Measurements from ENCODE around the gene ABTB1.
"Not testable (repeated sequence)": the region's sequence is repeated elsewhere in the genome, so short reads cannot be mapped to it uniquely, and the experiment has no call there.

The ABTB1 gene

GRCh38 chr3:127688416-127689265, 15.9 kb downstream of the ABTB1 start:
- no peak for DNase-seq

- DNase-seq = no peak
Observed at GRCh38 chr3:127689266-127689860, 16.6 kb downstream of the ABTB1 start.

DNA sequence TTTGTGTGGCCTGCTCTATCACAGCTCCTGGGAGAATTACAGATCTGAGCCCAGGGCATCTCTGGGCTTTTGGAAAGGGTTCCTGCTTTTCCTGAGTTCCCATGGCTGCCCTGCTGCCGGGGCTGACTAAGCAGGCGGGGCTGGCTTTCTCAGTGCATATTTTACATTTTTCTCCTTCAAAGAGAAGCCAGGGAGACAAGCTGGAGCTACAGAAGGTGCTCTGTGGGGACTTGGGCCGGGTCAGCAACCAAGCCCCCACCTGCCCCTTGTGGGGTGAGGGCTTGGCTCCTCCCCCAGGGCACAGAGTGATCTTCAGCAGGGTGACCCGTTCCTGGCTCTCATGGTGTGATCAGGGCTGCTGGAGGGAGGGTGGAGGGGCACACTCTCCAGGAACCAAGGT, 17.4 kb downstream of the ABTB1 start:
- DNase-seq = no peak

DNA sequence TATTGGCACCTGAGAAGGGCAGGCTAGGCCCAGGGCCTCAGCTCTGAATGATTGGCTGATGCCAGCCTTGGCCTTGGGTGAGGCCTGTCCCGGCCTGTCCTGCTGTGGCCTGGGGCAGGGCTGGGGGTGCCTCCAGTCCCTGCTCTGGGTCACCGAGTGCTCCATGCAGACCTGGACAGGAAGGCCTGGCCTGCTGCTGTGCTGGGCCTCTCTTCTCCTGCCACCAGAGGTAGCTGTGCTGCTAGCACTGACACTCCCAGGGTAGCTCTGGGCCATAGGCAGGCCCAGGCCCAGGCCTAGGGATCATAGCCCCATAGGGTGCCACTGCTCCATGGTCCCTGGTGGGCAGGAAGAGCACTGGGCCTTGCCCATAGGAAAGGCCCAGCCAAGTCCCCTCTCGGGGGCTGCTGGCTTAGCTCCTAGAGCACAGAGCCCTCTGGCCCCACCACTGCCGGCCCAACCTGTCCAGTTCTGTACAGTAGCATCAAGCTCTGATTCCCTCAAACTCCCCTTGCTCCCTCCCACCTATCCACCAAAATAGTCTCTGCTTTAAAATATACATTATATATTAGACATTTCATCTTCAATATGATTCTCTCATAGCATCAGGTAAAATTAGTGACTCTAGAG, 18.2 kb downstream of the ABTB1 start:
- no peak for DNase-seq

DNA sequence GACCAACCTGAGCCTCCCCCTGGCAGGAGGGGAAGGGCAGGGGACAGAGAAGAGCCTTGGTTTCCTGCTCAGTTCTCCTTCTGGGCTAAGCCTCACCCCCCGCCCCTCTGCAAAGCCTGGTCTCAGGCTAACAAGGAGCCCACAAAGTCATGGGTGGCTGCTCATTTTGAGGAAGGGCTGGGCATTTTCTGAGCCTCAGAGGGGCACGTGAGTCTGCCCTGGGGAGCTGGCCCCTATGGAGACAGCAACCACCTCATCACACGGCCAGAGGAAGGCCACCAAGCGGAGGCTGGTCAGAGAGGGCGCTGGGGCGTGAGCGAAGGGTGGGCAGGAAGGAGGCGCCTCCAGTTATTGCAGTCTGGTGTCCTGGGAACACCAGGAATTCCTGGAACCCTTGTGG, 18.7 kb downstream of the ABTB1 start:
- no peak for DNase-seq

DNA sequence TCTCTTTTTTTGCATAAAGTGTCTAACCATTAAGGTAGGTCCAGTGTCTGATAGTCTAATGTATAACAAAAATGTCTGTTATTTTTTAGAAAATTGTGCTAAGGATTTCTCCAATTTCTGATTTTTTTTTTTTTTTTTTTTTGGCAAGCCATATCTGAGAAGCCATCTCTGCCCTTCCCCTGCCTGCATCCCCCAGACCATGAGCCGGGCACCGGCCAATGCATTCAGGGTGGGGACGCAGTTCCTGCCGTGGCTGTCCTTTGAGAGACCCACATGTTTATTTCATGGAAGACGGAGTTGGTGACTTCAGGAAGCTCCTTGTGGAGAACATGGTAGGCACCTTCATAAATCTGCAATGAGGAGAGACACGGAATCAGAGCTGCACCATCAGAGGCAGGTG, 19.2 kb downstream of the ABTB1 start:
- no peak for DNase-seq

DNA sequence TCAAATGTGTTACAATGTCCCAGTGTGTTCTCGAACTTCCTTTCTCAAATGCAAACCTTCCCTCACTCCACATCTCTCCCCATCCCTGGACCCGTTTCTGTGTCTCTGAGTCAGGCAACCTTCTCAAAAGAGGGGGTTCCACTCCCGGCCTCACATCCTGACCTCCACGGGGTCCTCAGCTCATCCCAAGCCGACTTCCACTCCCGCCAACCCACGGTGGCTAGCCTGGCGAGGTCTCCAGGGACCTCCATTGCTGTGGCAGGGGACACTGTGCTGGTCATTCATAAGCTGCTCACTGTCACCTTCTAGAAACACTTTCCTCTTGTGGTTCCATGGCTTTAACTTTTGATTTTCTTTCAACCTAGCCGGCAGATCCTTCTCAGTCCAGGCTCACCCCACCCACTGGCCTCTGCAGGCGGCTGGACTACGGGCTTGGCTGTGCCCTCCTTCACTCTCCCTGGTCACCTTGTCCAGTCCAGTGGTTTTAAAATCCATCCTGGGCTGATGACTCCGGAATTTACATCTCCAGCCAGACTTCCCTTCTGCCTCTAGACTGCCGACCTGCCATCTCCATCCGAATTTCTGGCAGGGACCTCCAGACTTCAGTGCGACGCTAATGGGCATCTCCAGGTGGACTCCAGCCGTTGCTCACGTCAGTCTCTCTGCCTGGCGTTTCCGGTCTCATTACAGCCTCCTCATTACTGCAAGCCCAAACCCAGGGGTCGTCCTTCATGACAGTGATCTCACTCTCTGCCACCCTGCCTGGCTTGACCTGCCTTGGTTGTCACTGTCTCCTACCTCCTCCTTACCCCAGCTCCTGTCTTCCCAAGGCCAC, 20.0 kb downstream of the ABTB1 start:
- no peak for DNase-seq

DNA sequence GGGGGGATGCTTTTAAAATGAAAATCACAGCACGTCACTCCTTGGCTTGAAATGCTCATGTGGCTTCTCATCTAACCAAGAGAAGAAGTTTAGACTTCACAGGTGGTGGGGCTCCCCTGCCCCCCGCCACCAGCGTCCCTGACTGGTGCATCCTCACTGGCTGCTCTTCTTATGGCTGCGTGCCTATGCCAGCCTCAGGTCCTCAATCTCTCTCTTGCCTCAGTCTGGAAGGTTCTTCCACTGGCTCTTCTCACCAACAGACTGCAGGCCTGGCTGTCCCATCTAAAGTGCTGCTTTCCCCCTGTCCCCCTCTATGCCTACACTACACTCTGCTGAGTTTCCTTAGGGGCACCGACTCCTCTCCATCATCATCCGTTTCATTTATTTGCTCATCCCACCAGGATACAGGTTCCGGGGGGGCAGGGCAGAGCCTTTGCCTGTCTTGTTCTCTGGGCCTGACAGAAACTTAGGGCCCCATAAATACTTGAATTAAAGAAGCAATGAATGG, 20.6 kb downstream of the ABTB1 start:
- no peak for DNase-seq

DNA sequence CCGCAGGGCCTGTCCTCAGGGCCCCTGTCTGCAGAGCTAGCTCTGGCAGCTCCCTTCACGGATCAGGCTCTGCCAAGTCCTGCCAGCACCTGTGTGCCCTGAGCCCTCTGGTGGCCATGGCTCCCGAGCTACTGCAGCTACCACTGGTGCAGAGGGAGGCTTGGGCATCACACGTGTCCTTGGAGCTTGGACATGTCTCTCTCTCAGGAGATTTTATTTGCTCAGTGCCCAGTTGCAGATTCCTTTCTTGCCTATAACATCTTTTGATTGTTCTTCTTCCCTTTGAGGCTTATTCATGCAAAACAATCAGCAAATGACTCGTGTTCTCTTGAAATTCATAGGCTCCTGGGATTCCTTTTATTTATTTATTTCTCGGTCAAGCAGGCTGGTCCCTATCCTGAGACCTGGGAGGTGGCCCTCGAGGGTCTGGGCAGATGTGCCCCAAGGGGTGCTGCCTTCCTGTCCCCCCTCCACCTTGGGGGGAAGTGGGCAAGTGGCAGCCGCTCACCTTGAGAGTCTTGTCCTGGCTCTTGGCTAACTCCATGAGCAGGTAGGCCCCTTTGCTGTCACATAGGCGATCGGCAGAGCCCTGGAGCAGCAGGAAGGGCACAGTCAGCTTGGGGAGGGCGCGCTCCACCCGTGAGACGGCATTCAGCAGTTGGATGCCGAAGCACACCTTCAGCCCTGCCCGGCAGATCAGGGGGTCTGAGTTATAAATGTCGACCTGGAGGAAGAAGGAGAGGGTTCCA, 21.9 kb downstream of the ABTB1 start:
- peak; percentile 31 for DNase-seq

GRCh38 chr3:127697551-127698240, 24.9 kb downstream of the ABTB1 start:
- no peak for DNase-seq

GRCh38 chr3:127698286-127698685, 25.5 kb downstream of the ABTB1 start:
- DNase-seq = no peak

- no peak for DNase-seq
Observed at GRCh38 chr3:127698691-127699415, 26.1 kb downstream of the ABTB1 start.

DNA sequence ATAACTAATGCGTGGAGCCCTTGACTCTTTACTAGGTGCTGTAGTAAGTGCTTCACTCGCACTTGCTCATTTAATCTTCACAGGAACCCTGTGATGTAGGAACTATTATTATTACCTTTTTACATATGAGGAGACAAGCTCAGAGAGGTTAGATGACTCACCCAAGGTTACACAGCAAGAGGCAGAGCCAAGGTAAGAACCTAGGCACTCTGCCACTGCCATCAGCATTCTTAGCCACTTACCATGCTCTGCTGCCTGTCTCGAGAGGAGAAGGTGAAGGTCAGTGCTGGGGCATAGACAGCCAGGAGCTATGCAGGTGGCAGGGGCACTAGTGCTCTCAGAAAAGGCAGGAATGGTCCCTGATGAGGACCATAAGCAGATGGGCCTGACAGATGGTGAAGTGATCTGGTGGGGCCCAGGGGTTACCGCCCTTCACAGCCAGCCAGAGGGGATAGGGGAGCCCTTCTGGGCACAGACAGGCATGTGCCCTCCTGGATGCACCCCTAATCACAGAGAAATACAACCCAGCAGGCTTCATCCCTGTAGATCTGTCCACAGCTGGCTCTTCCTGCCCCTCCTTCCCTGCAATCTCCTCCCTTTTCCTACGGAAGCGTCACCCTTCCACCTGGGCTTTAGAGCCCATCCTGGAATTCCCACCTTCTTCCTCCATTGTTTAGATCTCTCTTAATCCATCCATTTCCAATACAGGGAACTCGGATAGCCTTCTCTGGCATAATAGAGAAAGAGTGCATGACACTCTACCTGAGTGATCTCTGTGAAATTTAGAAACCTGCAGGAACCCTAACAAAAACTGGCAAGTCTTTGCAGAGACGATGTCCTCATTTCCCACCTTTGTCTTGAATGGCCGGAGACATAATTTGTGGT, 26.9 kb downstream of the ABTB1 start:
- DNase-seq = no peak

DNA sequence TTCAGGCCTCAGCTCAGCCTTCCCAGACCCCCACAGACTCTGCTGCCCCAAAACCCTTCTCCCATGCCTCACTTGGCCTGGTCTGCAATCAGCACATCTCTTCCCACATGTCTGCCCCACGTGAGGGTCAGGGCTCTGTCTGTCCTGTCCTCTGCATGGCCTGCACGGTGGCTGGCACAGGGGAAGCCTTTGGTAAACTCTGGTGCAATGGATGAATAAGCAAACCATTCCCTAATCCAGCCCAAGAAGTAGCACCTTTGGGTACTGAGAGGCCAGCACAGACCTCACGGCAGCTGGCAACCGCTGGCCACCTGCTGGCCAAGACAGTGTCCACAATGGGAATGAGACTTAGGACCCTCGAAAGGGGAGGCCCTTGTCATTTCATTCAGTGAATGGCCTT, 27.7 kb downstream of the ABTB1 start:
- no peak for DNase-seq

- DNase-seq = no peak
Observed at GRCh38 chr3:127701280-127701911, 28.6 kb downstream of the ABTB1 start.

DNA sequence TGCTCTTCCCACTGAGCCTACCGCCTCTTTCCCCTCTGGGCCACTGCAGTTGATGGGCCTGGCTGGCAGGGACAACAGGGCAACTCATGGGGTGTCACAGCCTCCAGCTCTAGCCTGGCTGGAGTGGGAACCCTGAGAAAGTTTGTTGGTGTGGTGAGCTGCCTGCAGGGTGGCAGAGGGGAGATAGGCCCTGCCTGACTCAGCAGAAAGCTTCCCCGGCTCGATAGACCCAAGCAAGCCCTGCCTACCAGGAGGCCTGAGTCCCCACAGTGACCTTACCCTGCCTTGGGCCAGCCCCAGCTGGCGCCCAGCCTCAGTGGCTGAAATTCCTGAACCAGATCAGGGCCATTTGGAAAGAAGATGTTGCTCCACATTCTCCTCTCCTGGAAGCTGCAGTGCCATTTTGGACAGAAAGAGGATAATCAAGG, 29.4 kb downstream of the ABTB1 start:
- no peak for DNase-seq

DNA sequence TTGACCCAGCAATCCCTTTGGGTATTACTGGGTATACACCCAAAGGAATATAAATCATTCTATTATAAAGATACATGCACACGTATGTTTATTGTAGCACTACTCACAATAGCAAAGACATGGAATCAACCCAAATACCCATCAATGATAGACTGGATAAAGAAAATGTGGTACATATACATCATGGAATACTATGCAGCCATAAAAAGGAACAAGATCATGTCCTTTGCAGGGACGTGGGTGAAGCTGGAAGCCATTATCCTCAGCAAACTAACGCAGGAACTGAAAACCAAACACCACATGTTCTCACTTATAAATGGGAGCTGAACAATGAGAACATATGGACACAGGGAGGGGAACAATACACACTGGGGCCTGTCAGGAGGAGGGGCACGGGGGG, 32.1 kb downstream of the ABTB1 start:
- DNase-seq = not testable (repeated sequence)

GRCh38 chr3:127706312-127706711, 33.6 kb downstream of the ABTB1 start:
- no peak for DNase-seq

DNA sequence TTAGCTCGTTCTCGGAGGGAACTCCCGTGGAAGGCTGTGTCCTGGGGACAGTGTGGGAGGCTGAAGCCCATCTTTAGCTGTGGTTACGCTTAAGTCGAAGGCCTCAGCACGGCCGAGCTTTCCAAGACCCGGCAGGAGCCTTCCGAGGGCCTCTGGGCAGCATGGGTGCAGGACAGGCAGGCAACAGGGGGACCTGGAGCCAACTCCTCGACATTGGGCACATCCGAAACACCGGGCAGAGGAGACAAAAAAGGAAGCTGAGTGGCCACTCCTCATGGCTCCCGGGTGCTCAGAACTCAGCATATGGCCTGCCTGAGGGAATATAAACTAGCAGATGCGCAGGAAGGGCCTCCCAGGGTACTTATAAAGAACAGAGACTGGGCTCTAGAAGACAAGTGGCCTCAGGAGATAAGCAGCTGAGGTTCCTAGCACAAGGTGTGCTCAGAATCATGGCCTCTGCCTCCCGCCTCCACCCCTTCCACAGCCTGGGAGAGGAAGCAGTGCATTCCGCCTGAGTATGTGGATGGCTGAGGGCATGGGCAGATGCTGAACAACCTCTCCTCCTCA, 34.1 kb downstream of the ABTB1 start:
- DNase-seq = no peak

All from activated CD4-positive, alpha-beta T cell treated with anti-CD3 and anti-CD28 coated beads for 1 hour (primary cell).